Activated CD8-positive, alpha-beta T cell treated with anti-CD3 and anti-CD28 coated beads, Interleukin-2, amount 10 ng/mL, durations not matched to agents 7 days and 5 days (primary cell): ENCODE data around the gene TMEM171. TPM values are rescaled to one million over a fixed set of nuclear protein-coding genes. Genes with fewer than 3 reads are reported as not detected.

ENCODE experiments used
- ATAC-seq: fragments of 150-1000 bp; cut with Tn5 transposase; one replicate; pipeline ENCODE4 v1.10.0; 2021; ENCODE audit warnings: moderate library complexity
- CTCF ChIA-PET: fragments of 350-600 bp; sonication (Branson Sonifier 250); formaldehyde crosslinking; loops from one replicate; lab custom pipeline; 2021; ENCODE audit warnings: antibody characterized with exemption; lab: Charles Lee
- POLR2A ChIA-PET: fragments of 350-600 bp; sonication (Branson Sonifier 250); formaldehyde crosslinking; loops from one replicate; lab custom pipeline; 2021; ENCODE audit warnings: antibody characterized with exemption; lab: Charles Lee
- DNase-seq: peaks from one replicate; pipeline ENCODE4 v3.0.0-alpha.2; 2020
- H3K27ac Mint-ChIP-seq: one replicate; pipeline ENCODE4 v1.8.0; 2021; ENCODE audit warnings: mild to moderate bottlenecking, mixed read lengths
- H3K27me3 Mint-ChIP-seq: one replicate; pipeline ENCODE4 v1.8.0; 2021; ENCODE audit warnings: low read depth, mixed read lengths
- H3K36me3 Mint-ChIP-seq: one replicate; pipeline ENCODE4 v1.8.0; 2021; ENCODE audit warnings: low read depth, mixed read lengths
- H3K4me1 Mint-ChIP-seq: one replicate; pipeline ENCODE4 v1.8.0; 2021; ENCODE audit warnings: low read depth, mixed read lengths
- H3K4me3 Mint-ChIP-seq: one replicate; pipeline ENCODE4 v1.8.0; 2021; ENCODE audit warnings: mild to moderate bottlenecking, mixed read lengths
- H3K9me3 Mint-ChIP-seq: one replicate; pipeline ENCODE4 v1.8.0; 2022; ENCODE audit warnings: mixed read lengths; ENCODE audit not compliant: insufficient read depth
- total RNA-seq, 2 experiments: library from RNA; stranded (reverse); gene quantifications; one replicate each; pipeline ENCODE4 v1.2.3, GENCODE V29; 2021

Gene TMEM171
- total RNA-seq, 2 experiments from 2014 or later: not detected

DNA sequence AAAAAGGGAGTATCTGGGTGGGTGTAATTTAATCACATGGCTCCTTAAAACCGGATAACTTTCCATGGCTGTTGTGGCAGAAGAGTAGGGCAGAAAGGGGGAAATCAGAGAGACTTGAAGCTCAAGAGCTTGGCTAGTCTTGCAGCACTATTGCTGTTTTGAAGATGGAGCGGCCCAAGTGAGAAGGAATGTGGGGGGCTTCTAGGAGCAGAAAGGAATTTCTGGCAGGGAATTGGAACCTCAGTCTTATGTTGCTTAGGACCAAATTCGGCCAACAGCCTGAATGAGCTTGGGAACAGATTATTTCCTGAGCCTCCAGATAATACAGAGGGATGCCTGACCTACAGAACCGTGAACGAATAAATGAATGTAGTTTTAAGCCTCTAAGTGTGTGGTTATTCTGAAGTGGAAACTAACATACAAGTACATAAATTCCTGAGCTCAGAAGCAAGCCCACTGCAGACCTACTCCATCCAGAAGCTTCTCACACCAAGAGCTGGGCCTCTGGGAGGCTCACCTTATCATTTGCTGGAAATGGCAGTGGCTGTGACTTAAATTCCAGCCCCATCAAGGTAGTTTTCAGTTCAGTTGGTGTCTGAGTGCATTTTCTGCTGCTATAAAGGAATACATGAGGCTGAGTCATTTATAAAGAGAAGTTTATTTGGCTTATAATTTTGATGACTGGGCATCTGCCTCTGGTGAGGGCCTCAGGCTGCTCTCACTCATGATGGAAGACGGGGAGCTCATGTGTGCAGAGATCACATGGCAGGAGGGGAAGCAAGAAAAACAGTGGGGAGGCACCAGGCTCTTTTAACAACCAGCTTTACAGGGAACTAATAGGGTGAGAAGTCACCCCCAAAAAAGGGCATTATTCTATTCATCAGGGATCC is 37.3 kb downstream of the TMEM171 start:
- peaks cover 26% of the 10 kb centered on the region for H3K4me1 Mint-ChIP-seq
- CTCF ChIA-PET: no interaction called here
- H3K4me3 Mint-ChIP-seq: no peak overlapping the region
- DNase-seq (no peak), ATAC-seq (no peak)
- POLR2A ChIA-PET: no interaction called here
- H3K9me3 Mint-ChIP-seq: no peaks in the 10 kb centered on the region
- no peaks in the 10 kb centered on the region for H3K36me3 Mint-ChIP-seq
- no peak overlapping the region for H3K27ac Mint-ChIP-seq
- H3K27me3 Mint-ChIP-seq: peaks cover 66% of the 10 kb centered on the region

DNA sequence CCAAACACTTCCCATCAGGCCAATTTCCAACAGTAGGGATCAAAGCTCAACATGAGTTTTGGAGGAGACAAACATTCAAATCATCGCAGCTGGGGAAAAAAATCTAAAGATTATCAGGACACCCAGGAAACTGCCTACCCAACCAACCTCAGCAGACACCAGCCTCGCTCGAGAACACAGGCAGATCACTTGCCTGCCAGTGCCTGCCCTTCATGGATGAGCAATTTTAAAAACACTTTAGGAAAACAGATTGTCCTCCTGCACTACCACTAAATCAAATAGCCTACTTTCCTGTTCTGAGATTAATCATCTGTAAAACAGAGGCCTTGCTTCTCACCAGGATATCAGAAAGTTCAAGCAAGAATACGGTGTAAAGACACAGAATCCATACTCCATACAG is 37.9 kb downstream of the TMEM171 start:
- DNase-seq: no peak
- Mint-ChIP-seq H3K9me3 (no peaks in the 10 kb centered on the region), H3K27me3 (peaks cover 67% of the 10 kb centered on the region), H3K27ac (no peak overlapping the region), H3K4me1 (peaks cover 26% of the 10 kb centered on the region), H3K4me3 (no peak overlapping the region), H3K36me3 (no peaks in the 10 kb centered on the region)
- ChIA-PET CTCF (no interaction called here), POLR2A (no interaction called here)
- ATAC-seq: no peak

DNA sequence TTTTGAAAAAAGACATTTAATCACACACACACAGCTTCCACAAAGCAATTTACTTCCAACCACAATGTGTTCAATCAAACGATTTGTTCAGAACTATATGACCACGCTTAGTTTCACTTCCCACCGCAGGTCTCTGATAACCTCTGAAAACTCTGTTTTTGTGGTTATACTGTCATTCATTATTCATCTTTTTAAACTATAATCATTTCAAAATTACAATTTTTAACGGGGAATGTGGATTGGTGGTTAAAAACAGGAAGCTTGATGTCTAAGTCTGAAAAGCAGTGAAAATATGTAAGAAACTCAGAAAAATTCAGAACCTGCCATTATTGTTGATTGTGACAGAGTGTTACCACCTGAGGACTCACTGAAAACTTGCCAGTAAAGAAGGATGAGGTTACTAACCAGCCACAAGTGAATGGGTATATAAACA is 39.9 kb downstream of the TMEM171 start:
- DNase-seq: peak; percentile 81
- no peaks in the 10 kb centered on the region for H3K36me3 Mint-ChIP-seq
- H3K4me3 Mint-ChIP-seq: peak overlapping the region; percentile 41
- ChIA-PET CTCF (interaction anchor here (1.2 to 1.4 kb wide), 2 partner anchors 11 to 23 kb away, joined by 3 to 5 read pairs; no protein-coding TSS in a partner anchor), POLR2A (no interaction called here)
- H3K4me1 Mint-ChIP-seq: peaks cover 26% of the 10 kb centered on the region
- H3K27me3 Mint-ChIP-seq: peaks cover 62% of the 10 kb centered on the region
- ATAC-seq: peak; percentile 86
- no peaks in the 10 kb centered on the region for H3K9me3 Mint-ChIP-seq
- H3K27ac Mint-ChIP-seq: peak overlapping the region; percentile 39

- DNase-seq (peak; percentile 37), ATAC-seq (no peak)
- ChIA-PET CTCF (interaction anchor here (0.9 to 2.7 kb wide), 9 partner anchors 8 to 215 kb away, joined by 3 to 8 read pairs (median 5); partner anchors contain the start of gene FCHO2), POLR2A (no interaction called here)
- no peaks in the 10 kb centered on the region for H3K4me1 Mint-ChIP-seq
- no peaks in the 10 kb centered on the region for H3K9me3 Mint-ChIP-seq
- no peaks in the 10 kb centered on the region for H3K36me3 Mint-ChIP-seq
- peaks cover 59% of the 10 kb centered on the region for H3K27me3 Mint-ChIP-seq
- no peak overlapping the region for H3K4me3 Mint-ChIP-seq
- no peak overlapping the region for H3K27ac Mint-ChIP-seq
Observed at GRCh38 chr5:73170522-73170921, 50.1 kb downstream of the TMEM171 start.

- Mint-ChIP-seq H3K27ac (no peak overlapping the region), H3K9me3 (no peaks in the 10 kb centered on the region), H3K4me3 (no peak overlapping the region), H3K4me1 (no peaks in the 10 kb centered on the region), H3K27me3 (peaks cover 55% of the 10 kb centered on the region), H3K36me3 (no peaks in the 10 kb centered on the region)
- CTCF ChIA-PET: interaction anchor here (0.7 to 2.7 kb wide), 8 partner anchors 10 to 216 kb away, joined by 3 to 8 read pairs (median 6); partner anchors contain the start of gene FCHO2
- POLR2A ChIA-PET: no interaction called here
- no peak for ATAC-seq
- DNase-seq: no peak
Observed at GRCh38 chr5:73171495-73171894, 51.1 kb downstream of the TMEM171 start.

GRCh38 chr5:73172951-73173350 is 52.6 kb downstream of the TMEM171 start, which contains the start of gene TMEM174:
Gene TMEM174 (plus strand): TSS chr5:73173193. CDS start chr5:73173244, 51 bp downstream.
- no peak within 1 kb of the TSS for H3K27ac Mint-ChIP-seq
- no peaks in the 10 kb centered on the region for H3K9me3 Mint-ChIP-seq
- no peak within 1 kb of the TSS for H3K4me3 Mint-ChIP-seq
- no peak for DNase-seq
- H3K4me1 Mint-ChIP-seq: no peaks in the 10 kb centered on the region
- ATAC-seq: no peak
- ChIA-PET CTCF (no interaction called here), POLR2A (no interaction called here)
- H3K27me3 Mint-ChIP-seq: peaks cover 52% of the 10 kb centered on the region
- H3K36me3 Mint-ChIP-seq: no peaks in the 10 kb centered on the region

GRCh38 chr5:73174100-73174815 is 53.9 kb downstream of the TMEM171 start:
- H3K9me3 Mint-ChIP-seq: no peaks in the 10 kb centered on the region
- H3K27me3 Mint-ChIP-seq: peaks cover 53% of the 10 kb centered on the region
- ATAC-seq: no peak
- no peak overlapping the region for H3K27ac Mint-ChIP-seq
- no peak for DNase-seq
- POLR2A ChIA-PET: no interaction called here
- CTCF ChIA-PET: interaction anchor here (0.5 kb wide), 1 partner anchor 219 kb away, joined by 3 read pairs; no protein-coding TSS in a partner anchor
- H3K36me3 Mint-ChIP-seq: no peaks in the 10 kb centered on the region
- H3K4me1 Mint-ChIP-seq: no peaks in the 10 kb centered on the region
- no peak overlapping the region for H3K4me3 Mint-ChIP-seq

DNA sequence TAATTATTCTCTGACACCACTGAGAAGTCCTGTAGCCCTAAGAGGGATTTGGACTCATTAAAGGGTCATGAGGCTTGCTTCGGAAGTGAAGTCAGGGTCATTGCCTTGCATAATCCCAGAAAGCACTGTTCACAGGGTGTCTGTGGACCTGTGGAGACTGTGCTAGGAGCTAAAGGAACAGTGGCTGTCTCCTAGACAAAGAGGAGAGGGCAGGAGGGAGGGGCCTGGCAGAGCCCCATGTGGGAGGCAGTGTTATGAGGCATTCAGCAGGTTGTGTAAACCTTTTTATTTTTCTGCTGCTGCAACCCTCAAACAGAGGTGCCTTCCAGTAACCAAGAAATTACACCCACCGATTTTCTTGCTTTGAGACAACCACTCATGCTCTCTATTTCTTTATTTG is 55.9 kb downstream of the TMEM171 start:
- H3K4me1 Mint-ChIP-seq: no peaks in the 10 kb centered on the region
- H3K4me3 Mint-ChIP-seq: no peak overlapping the region
- peaks cover 60% of the 10 kb centered on the region for H3K27me3 Mint-ChIP-seq
- DNase-seq (no peak), ATAC-seq (no peak)
- no peaks in the 10 kb centered on the region for H3K9me3 Mint-ChIP-seq
- H3K36me3 Mint-ChIP-seq: no peaks in the 10 kb centered on the region
- CTCF ChIA-PET: no interaction called here
- no peak overlapping the region for H3K27ac Mint-ChIP-seq
- POLR2A ChIA-PET: no interaction called here

DNA sequence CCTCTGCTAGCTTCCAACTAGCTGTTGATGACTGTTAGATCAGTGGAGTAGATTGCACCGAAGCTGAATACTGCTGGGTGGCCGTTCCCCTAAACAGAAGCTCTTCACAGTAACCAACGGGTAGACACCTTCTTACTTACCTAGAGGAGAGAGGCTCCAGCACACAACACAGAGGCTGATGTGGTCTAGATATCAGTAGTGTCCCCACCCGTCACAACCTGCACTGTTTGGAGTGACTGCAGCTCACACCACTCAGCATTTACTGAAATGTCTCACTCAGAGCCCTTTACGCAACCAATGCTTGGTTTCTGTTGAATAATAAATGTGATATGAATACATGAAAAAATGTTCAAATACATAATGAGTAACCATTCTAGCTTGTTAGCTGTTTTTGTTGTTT is 57.9 kb downstream of the TMEM171 start:
- H3K27ac Mint-ChIP-seq: no peak overlapping the region
- H3K9me3 Mint-ChIP-seq: no peaks in the 10 kb centered on the region
- ATAC-seq: no peak
- no peak for DNase-seq
- no peaks in the 10 kb centered on the region for H3K36me3 Mint-ChIP-seq
- H3K4me1 Mint-ChIP-seq: no peaks in the 10 kb centered on the region
- H3K27me3 Mint-ChIP-seq: peaks cover 62% of the 10 kb centered on the region
- ChIA-PET POLR2A (no interaction called here), CTCF (interaction anchor here (1.0 kb wide), 1 partner anchor 8 kb away, joined by 3 read pairs; no protein-coding TSS in a partner anchor)
- no peak overlapping the region for H3K4me3 Mint-ChIP-seq

DNA sequence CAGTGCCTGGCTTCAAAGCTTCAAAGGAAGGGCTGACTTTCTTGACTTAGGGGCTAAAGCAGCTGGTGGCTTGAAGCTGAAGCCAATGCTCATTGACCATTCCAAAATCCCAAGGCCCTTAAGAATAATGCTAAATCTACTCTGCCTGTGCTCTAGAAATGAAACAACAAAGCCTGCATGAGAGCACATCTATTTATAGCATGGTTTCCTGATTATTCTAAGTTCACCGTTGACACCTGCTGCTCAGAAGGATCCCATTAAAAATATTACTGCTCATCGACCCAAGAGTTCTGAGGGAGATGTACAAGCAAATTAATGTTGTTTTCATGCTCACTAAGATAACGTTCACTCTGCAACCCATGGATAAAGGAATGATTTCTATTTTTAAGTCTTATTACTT is 59.4 kb downstream of the TMEM171 start:
- POLR2A ChIA-PET: no interaction called here
- H3K27ac Mint-ChIP-seq: no peak overlapping the region

DNA sequence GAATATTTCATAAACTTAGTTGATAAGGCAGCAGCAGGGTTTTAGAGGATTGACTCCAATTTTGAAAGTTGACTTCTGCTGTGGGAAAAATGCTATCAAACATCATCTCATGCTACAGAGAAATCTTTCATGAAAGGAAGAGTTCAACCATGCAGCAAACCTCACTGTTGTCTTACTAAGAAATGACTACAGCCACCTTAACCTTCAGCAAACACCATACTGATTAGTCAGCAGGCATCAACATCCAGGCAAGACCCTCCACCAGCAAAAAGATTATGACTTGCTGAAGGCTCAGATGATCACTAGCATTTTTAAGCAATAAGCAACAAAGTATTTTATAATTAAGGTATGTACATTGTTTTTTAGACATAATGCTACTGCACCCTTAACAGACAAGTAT is 60.2 kb downstream of the TMEM171 start:
- H3K27me3 Mint-ChIP-seq: peaks cover 59% of the 10 kb centered on the region
- CTCF ChIA-PET: no interaction called here

More for the DNA sequence above, 59.4 kb downstream of the TMEM171 start:
- ATAC-seq (no peak), DNase-seq (no peak)
- no peaks in the 10 kb centered on the region for H3K4me1 Mint-ChIP-seq
- H3K9me3 Mint-ChIP-seq: peaks cover 4% of the 10 kb centered on the region
- no peak overlapping the region for H3K4me3 Mint-ChIP-seq
- H3K36me3 Mint-ChIP-seq: no peaks in the 10 kb centered on the region
- CTCF ChIA-PET: no interaction called here
- peaks cover 61% of the 10 kb centered on the region for H3K27me3 Mint-ChIP-seq

More for the DNA sequence above, 60.2 kb downstream of the TMEM171 start:
- peaks cover 4% of the 10 kb centered on the region for H3K9me3 Mint-ChIP-seq
- no peaks in the 10 kb centered on the region for H3K36me3 Mint-ChIP-seq
- POLR2A ChIA-PET: no interaction called here
- H3K27ac Mint-ChIP-seq: no peak overlapping the region
- no peaks in the 10 kb centered on the region for H3K4me1 Mint-ChIP-seq
- no peak overlapping the region for H3K4me3 Mint-ChIP-seq
- no peak for ATAC-seq
- DNase-seq: no peak
